Stomach (tissue), 4 donors: ENCODE results near the gene GAMT.

Experiments
- CTCF ChIP-seq, 7 experiments: fragments of 450-650 bp in 4 of 7; fragments of 200-600 bp in 3 of 7; sonication (generic) in 3 of 7; IDR thresholded peaks; one replicate each; pipeline ENCODE4 v1.5.1; 2016 to 2019; ENCODE audit warnings: antibody characterized with exemption in 7 of 7, control low read depth in 2 of 7, mild to moderate bottlenecking in 1 of 7
- POLR2A ChIP-seq, 4 donors: fragments of 450-650 bp; IDR thresholded peaks; one replicate each; pipeline ENCODE4 v1.6.1; 2016; ENCODE audit warnings: antibody characterized with exemption in 4 of 4, control low read depth in 2 of 4, mild to moderate bottlenecking in 1 of 4, moderate library complexity in 1 of 4

GRCh38 chr19:1435378-1435989 lies 34.1 kb upstream of the GAMT start:
- TF ChIP-seq CTCF (IDR thresholded peaks at IDR 0.05) (no peak), POLR2A (IDR thresholded peaks at IDR 0.05) (no peak)
